HL-60/S4 treated with retinoic acid at 250 ng/mL for 4 days and 3 days (cell line): ENCODE data around the gene CDH1.

Experiments
- in situ Hi-C: fragments of 300-500 bp; cut with MboI; formaldehyde crosslinking; loops from 2 replicates; pipeline ENCODE4 v1.7.0; 2022; ENCODE audit warnings: low sequenced_read_pairs

The CDH1 gene

GRCh38 chr16:68843482-68844210, 106.6 kb downstream of the CDH1 start, which contains the start of gene TANGO6:
TANGO6 (plus strand) TSS chr16:68843531; CDS start chr16:68843618, 87 bp downstream.
- in situ Hi-C loops = no loop called here

- in situ Hi-C loops = no loop called here
These were observed 107.1 kb downstream of the CDH1 start for GRCh38 chr16:68844211-68844564.

- in situ Hi-C loops = no loop called here
These were observed 111.7 kb downstream of the CDH1 start for GRCh38 chr16:68848786-68849185.

GRCh38 chr16:68850481-68850880, 113.4 kb downstream of the CDH1 start:
- in situ Hi-C loops = no loop called here

- in situ Hi-C loops = no loop called here
These were observed 114.5 kb downstream of the CDH1 start for GRCh38 chr16:68851601-68852000.

- in situ Hi-C loops = no loop called here
These were observed 120.4 kb downstream of the CDH1 start for GRCh38 chr16:68857479-68857878.

GRCh38 chr16:68859828-68860227, 122.7 kb downstream of the CDH1 start:
- in situ Hi-C loops = no loop called here

- in situ Hi-C loops = no loop called here
These were observed 124.1 kb downstream of the CDH1 start for GRCh38 chr16:68860978-68861892.

GRCh38 chr16:68866933-68867332, 129.8 kb downstream of the CDH1 start:
- in situ Hi-C loops = no loop called here

- in situ Hi-C loops = no loop called here
These were observed 132.5 kb downstream of the CDH1 start for GRCh38 chr16:68869492-68870088.

GRCh38 chr16:68873635-68874471, 136.8 kb downstream of the CDH1 start:
- in situ Hi-C loops = no loop called here

- in situ Hi-C loops = no loop called here
These were observed 138.8 kb downstream of the CDH1 start for GRCh38 chr16:68875871-68876270.

- in situ Hi-C loops = no loop called here
These were observed 146.6 kb downstream of the CDH1 start for GRCh38 chr16:68883685-68884084.

- in situ Hi-C loops = no loop called here
These were observed 147.3 kb downstream of the CDH1 start for GRCh38 chr16:68884401-68884800.
